ENCODE measurements around the gene GSTT2.
"Not testable (repeated sequence)": the region's sequence is repeated elsewhere in the genome, so short reads cannot be mapped to it uniquely, and the experiment has no call there.

GSTT2 gene

GRCh38 chr22:23979557-23980240, at the start of gene GSTT2:
TSS of gene GSTT2 (plus strand) at chr22:23980134.
- not testable (repeated sequence) for H3K9ac ChIP-seq; H4K20me1 ChIP-seq; H3K9me3 ChIP-seq (replicated peaks in 1 of 11); H3K4me3 ChIP-seq; H3K4me1 ChIP-seq; H3K4me2 ChIP-seq; H3K27ac ChIP-seq; H3K36me3 ChIP-seq
- peaks cover 5 to 17% (median 14%) of the 10 kb centered on the region in 11 experiments; a peak in 20 of 22 replicates for H3K27me3 ChIP-seq

- H3K9me3 ChIP-seq (replicated peaks in 1 of 11), result no peaks in the 10 kb centered on the region; a peak in 2 of 22 replicates
- no peaks in the 10 kb centered on the region for H3K27me3 ChIP-seq
- H3K4me3 ChIP-seq, result no peak overlapping the region
- H3K36me3 ChIP-seq, result no peaks in the 10 kb centered on the region
- H3K27ac ChIP-seq, result no peak overlapping the region
- no peak overlapping the region for H3K9ac ChIP-seq
- H3K4me1 ChIP-seq, result peaks cover 0 to 11% (median 2%) of the 10 kb centered on the region in 10 experiments; a peak in 9 of 20 replicates
- H4K20me1 ChIP-seq, result no peaks in the 10 kb centered on the region
- TF ChIP-seq Cebpa-rat (IDR thresholded peaks at IDR 0.05), result no peak
- peak overlapping the region in 5 of 11 experiments; percentile 1 to 35 (median 21); a peak in 7 of 22 replicates for H3K4me2 ChIP-seq
Measured at GRCh38 chr22:23938328-23939016, 41.5 kb upstream of the GSTT2 start.

GRCh38 chr22:23939017-23939357, 40.9 kb upstream of the GSTT2 start:
- Histone ChIP-seq H3K4me3 (no peak overlapping the region), H3K4me1 (peaks cover 0 to 11% (median 2%) of the 10 kb centered on the region in 10 experiments; a peak in 9 of 20 replicates), H3K27ac (no peak overlapping the region), H3K9me3 (replicated peaks in 1 of 11) (no peaks in the 10 kb centered on the region; a peak in 2 of 22 replicates), H4K20me1 (no peaks in the 10 kb centered on the region), H3K27me3 (no peaks in the 10 kb centered on the region), H3K4me2 (peak overlapping the region in 5 of 11 experiments; percentile 1 to 35 (median 21); a peak in 7 of 22 replicates), H3K36me3 (no peaks in the 10 kb centered on the region), H3K9ac (no peak overlapping the region)
- no peak for TF ChIP-seq Cebpa-rat (IDR thresholded peaks at IDR 0.05)

- H3K27ac ChIP-seq; H4K20me1 ChIP-seq; H3K4me3 ChIP-seq; H3K36me3 ChIP-seq; H3K9ac ChIP-seq; H3K4me2 ChIP-seq; H3K27me3 ChIP-seq; H3K9me3 ChIP-seq (replicated peaks in 1 of 11): not testable (repeated sequence)
- H3K4me1 ChIP-seq, result peaks cover 0 to 11% (median 2%) of the 10 kb centered on the region in 10 experiments; a peak in 9 of 20 replicates
Measured at GRCh38 chr22:23940166-23940565, 39.8 kb upstream of the GSTT2 start.

GRCh38 chr22:23947391-23947790, 32.5 kb upstream of the GSTT2 start:
- H3K27me3 ChIP-seq; H3K36me3 ChIP-seq; H3K27ac ChIP-seq; H3K9ac ChIP-seq; H3K4me3 ChIP-seq; H3K9me3 ChIP-seq (replicated peaks in 1 of 11); H3K4me2 ChIP-seq; H3K4me1 ChIP-seq; H4K20me1 ChIP-seq: not testable (repeated sequence)

GRCh38 chr22:23949764-23950163, 30.2 kb upstream of the GSTT2 start:
- not testable (repeated sequence) for H3K9me3 ChIP-seq (replicated peaks in 1 of 11); H3K27me3 ChIP-seq; H3K27ac ChIP-seq; H3K9ac ChIP-seq; H4K20me1 ChIP-seq; H3K36me3 ChIP-seq; H3K4me1 ChIP-seq; H3K4me3 ChIP-seq; H3K4me2 ChIP-seq

GRCh38 chr22:23951383-23951782, 28.6 kb upstream of the GSTT2 start:
- not testable (repeated sequence) for H3K4me1 ChIP-seq; H3K9ac ChIP-seq; H3K27ac ChIP-seq; H3K4me3 ChIP-seq; H4K20me1 ChIP-seq; H3K9me3 ChIP-seq (replicated peaks in 1 of 11); H3K4me2 ChIP-seq; H3K36me3 ChIP-seq; H3K27me3 ChIP-seq

GRCh38 chr22:23952794-23953405, 27.0 kb upstream of the GSTT2 start:
- H3K4me3 ChIP-seq; H3K9ac ChIP-seq; H4K20me1 ChIP-seq; H3K27ac ChIP-seq; H3K4me1 ChIP-seq; H3K9me3 ChIP-seq (replicated peaks in 1 of 11); H3K27me3 ChIP-seq; H3K4me2 ChIP-seq; H3K36me3 ChIP-seq: not testable (repeated sequence)

GRCh38 chr22:23953485-23953884, 26.4 kb upstream of the GSTT2 start:
- H3K4me3 ChIP-seq, result not testable (repeated sequence)

GRCh38 chr22:23954193-23954990, 25.5 kb upstream of the GSTT2 start:
- H3K36me3 ChIP-seq; H3K4me2 ChIP-seq; H3K9ac ChIP-seq; H3K4me1 ChIP-seq; H3K9me3 ChIP-seq (replicated peaks in 1 of 11); H3K27me3 ChIP-seq; H4K20me1 ChIP-seq; H3K27ac ChIP-seq; H3K4me3 ChIP-seq: not testable (repeated sequence)

More at GRCh38 chr22:23953485-23953884, 26.4 kb upstream of the GSTT2 start:
- H3K36me3 ChIP-seq; H4K20me1 ChIP-seq; H3K9ac ChIP-seq; H3K4me1 ChIP-seq; H3K4me2 ChIP-seq; H3K9me3 ChIP-seq (replicated peaks in 1 of 11); H3K27ac ChIP-seq; H3K27me3 ChIP-seq: not testable (repeated sequence)

- not testable (repeated sequence) for H3K36me3 ChIP-seq; H3K9ac ChIP-seq; H3K4me1 ChIP-seq; H4K20me1 ChIP-seq; H3K27ac ChIP-seq; H3K4me2 ChIP-seq; H3K27me3 ChIP-seq; H3K4me3 ChIP-seq; H3K9me3 ChIP-seq (replicated peaks in 1 of 11)
Measured at GRCh38 chr22:23954991-23955305, 25.0 kb upstream of the GSTT2 start.

GRCh38 chr22:23955886-23956285, 24.0 kb upstream of the GSTT2 start:
- H3K36me3 ChIP-seq; H3K9ac ChIP-seq; H3K4me2 ChIP-seq; H3K4me1 ChIP-seq; H4K20me1 ChIP-seq; H3K27ac ChIP-seq; H3K4me3 ChIP-seq; H3K9me3 ChIP-seq (replicated peaks in 1 of 11): not testable (repeated sequence)
- peaks cover 9 to 19% (median 18%) of the 10 kb centered on the region in 11 experiments for H3K27me3 ChIP-seq

- not testable (repeated sequence) for H3K27ac ChIP-seq; H3K9me3 ChIP-seq (replicated peaks in 1 of 11); H3K9ac ChIP-seq; H3K4me1 ChIP-seq; H4K20me1 ChIP-seq; H3K4me3 ChIP-seq; H3K36me3 ChIP-seq; H3K4me2 ChIP-seq
- H3K27me3 ChIP-seq, result peaks cover 9 to 19% (median 18%) of the 10 kb centered on the region in 11 experiments
Measured at GRCh38 chr22:23956301-23956900, 23.5 kb upstream of the GSTT2 start.

All from BLaER1 treated with 17β-estradiol and CSF1 and Interleukin-3, amounts not matched to agents 10 nM and 100 nM (cell line).